SK-N-SH treated with all-trans-retinoic acid at 6 μM for 48 hours (cell line): Measurements from ENCODE around the gene DNASE2.

Experiments
- CREB5 ChIP-seq: fragments of 250-450 bp; sonication (Bioruptor Pico); IDR thresholded peaks from 2 replicates; pipeline ENCODE4 v1.5.1; 2020; ENCODE audit warnings: low read depth, mild to moderate bottlenecking, moderate library complexity
- PATZ1 ChIP-seq: fragments of 250-450 bp; sonication (Bioruptor Pico); IDR thresholded peaks from 2 replicates; pipeline ENCODE4 v1.8.0; 2020; ENCODE audit warnings: mild to moderate bottlenecking, moderate library complexity, borderline replicate concordance

GRCh38 chr19:12834566-12834943, 46.7 kb downstream of the DNASE2 start, which contains the start of gene RTBDN:
- TF ChIP-seq PATZ1 (CRISPR knock-in tag): no peak
- no peak for TF ChIP-seq CREB5 (CRISPR knock-in tag)
